ENCODE measurements around the gene NVL. TPM values are rescaled to one million over a fixed set of nuclear protein-coding genes. Genes with fewer than 3 reads are reported as not detected.
A peak's percentile ranks its signal among the peaks of the same experiment; 100 is the strongest.

NVL gene
- total RNA-seq, 4 donors from 2014 or later = 35.9 to 52.3 (median 40.5) TPM

DNA sequence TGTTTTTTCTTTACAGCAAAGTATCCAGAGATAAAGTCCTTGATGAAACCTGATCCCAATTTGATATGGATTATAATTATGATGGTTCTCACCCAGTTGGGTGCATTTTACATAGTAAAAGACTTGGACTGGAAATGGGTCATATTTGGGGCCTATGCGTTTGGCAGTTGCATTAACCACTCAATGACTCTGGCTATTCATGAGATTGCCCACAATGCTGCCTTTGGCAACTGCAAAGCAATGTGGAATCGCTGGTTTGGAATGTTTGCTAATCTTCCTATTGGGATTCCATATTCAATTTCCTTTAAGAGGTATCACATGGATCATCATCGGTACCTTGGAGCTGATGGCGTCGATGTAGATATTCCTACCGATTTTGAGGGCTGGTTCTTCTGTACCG is 140.4 kb downstream of the NVL start:
- peaks cover 0 to 4% (median 0%) of the 10 kb centered on the region in 4 donors for H3K36me3 ChIP-seq
- in situ Hi-C loops (cut with MboI; ENCODE audit: low pct_ligation_motif_present in 1 of 4, low pct_unique_long_range_greater_than_20kb in 1 of 4, low sequenced_read_pairs in 3 of 4) = no loop called here
- no peaks in the 10 kb centered on the region for H3K9me3 ChIP-seq
- H3K4me3 ChIP-seq = no peak overlapping the region
- 93 to 98% methylated on average over 7 of the region's 7 CpGs for WGBS, 2 donors (ENCODE audit: low coverage in 1 of 2)
- peaks cover 3 to 17% (median 8%) of the 10 kb centered on the region in 4 donors for H3K4me1 ChIP-seq
- H3K27me3 ChIP-seq = no peaks in the 10 kb centered on the region
- H3K27ac ChIP-seq = no peak overlapping the region
- TF ChIP-seq POLR2AphosphoS5 (IDR thresholded peaks at IDR 0.05) = no peak
- TF ChIP-seq POLR2A (IDR thresholded peaks at IDR 0.05) = no peak
- TF ChIP-seq EP300 (IDR thresholded peaks at IDR 0.05; ENCODE audit: low read depth) = no peak
- TF ChIP-seq, protein P1, sequence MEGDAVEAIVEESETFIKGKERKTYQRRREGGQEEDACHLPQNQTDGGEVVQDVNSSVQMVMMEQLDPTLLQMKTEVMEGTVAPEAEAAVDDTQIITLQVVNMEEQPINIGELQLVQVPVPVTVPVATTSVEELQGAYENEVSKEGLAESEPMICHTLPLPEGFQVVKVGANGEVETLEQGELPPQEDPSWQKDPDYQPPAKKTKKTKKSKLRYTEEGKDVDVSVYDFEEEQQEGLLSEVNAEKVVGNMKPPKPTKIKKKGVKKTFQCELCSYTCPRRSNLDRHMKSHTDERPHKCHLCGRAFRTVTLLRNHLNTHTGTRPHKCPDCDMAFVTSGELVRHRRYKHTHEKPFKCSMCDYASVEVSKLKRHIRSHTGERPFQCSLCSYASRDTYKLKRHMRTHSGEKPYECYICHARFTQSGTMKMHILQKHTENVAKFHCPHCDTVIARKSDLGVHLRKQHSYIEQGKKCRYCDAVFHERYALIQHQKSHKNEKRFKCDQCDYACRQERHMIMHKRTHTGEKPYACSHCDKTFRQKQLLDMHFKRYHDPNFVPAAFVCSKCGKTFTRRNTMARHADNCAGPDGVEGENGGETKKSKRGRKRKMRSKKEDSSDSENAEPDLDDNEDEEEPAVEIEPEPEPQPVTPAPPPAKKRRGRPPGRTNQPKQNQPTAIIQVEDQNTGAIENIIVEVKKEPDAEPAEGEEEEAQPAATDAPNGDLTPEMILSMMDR (IDR thresholded peaks at IDR 0.05) = no peak
- intact Hi-C loops (cut with DNase I; ENCODE audit: low total_unique reads) = loop anchor here (10.0 kb wide), 1 partner anchor 145 kb away; the partner anchor contains the start of gene NVL
- DNase-seq = no peak

DNA sequence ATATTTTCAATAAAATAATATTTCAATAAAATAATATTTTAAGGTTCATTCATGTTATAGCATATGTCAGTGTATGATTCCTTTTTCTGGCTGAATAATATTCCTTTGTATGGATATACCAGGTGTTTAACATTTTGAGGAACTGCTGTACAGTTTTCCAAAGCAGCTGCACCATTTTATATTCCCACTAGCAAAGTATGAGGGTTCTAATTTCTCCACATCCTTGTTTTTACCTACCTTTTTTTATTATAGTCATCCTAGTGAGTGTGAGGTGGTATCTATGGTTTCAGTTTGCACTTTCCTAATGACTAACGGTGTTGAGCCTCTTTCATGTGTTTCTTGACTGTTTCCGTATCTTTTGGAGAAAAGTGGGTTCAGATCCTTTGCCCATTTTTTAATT is 141.7 kb downstream of the NVL start:
- intact Hi-C loops (cut with DNase I; ENCODE audit: low total_unique reads) (loop anchor here (10.0 kb wide), 1 partner anchor 147 kb away; the partner anchor contains the start of gene NVL), in situ Hi-C loops (cut with MboI; ENCODE audit: low pct_ligation_motif_present in 1 of 4, low pct_unique_long_range_greater_than_20kb in 1 of 4, low sequenced_read_pairs in 3 of 4) (no loop called here)
- Histone ChIP-seq H3K27me3 (no peaks in the 10 kb centered on the region), H3K4me3 (no peak overlapping the region), H3K27ac (no peak overlapping the region), H3K36me3 (peaks cover 0 to 4% (median 0%) of the 10 kb centered on the region in 4 donors), H3K4me1 (peaks cover 6 to 26% (median 14%) of the 10 kb centered on the region in 4 donors), H3K9me3 (no peaks in the 10 kb centered on the region)
- no peak for DNase-seq
- TF ChIP-seq, protein P1 (IDR thresholded peaks at IDR 0.05) = no peak
- TF ChIP-seq POLR2A (IDR thresholded peaks at IDR 0.05) (no peak), EP300 (IDR thresholded peaks at IDR 0.05; ENCODE audit: low read depth) (no peak), POLR2AphosphoS5 (IDR thresholded peaks at IDR 0.05) (no peak)
- 90% methylated on average over 2 of the region's 2 CpGs for WGBS, 2 donors (ENCODE audit: low coverage in 1 of 2)

DNA sequence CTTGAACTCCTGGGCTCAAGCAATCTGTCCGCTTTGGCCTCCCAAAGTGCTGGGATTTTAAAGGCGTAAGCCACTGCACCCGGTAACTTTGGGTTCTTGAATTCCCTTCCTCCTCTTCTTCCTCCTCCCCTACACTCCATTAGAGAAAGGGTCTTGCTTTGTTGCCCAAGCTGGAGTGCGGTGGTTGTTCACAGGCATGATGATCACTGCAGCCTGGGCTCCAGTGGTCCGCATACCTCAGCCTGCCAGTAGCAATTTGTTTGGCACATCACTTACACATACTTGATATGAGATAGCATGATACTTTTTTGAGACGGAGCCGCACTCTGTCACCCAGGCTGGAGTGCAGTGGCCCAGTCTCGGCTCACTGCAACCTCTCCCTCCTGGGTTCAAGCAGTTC is 144.8 kb downstream of the NVL start:
- TF ChIP-seq, protein P1 (IDR thresholded peaks at IDR 0.05) = no peak
- TF ChIP-seq POLR2A (IDR thresholded peaks at IDR 0.05) (no peak), POLR2AphosphoS5 (IDR thresholded peaks at IDR 0.05) (no peak), EP300 (IDR thresholded peaks at IDR 0.05; ENCODE audit: low read depth) (no peak)
- no peak for DNase-seq
- intact Hi-C loops (cut with DNase I; ENCODE audit: low total_unique reads) (loop anchor here (10.0 kb wide), 1 partner anchor 150 kb away; the partner anchor contains the start of gene NVL), in situ Hi-C loops (cut with MboI; ENCODE audit: low pct_ligation_motif_present in 1 of 4, low pct_unique_long_range_greater_than_20kb in 1 of 4, low sequenced_read_pairs in 3 of 4) (no loop called here)
- H3K4me1 ChIP-seq = peaks cover 6 to 37% (median 18%) of the 10 kb centered on the region in 4 donors
- WGBS, 2 donors (ENCODE audit: low coverage in 1 of 2) = 81 to 88% methylated on average over 4 to 8 of the region's 8 CpGs
- peak overlapping the region in 1 of 4 donors; percentile 67 for H3K4me3 ChIP-seq
- no peaks in the 10 kb centered on the region for H3K27me3 ChIP-seq
- no peaks in the 10 kb centered on the region for H3K36me3 ChIP-seq
- H3K27ac ChIP-seq = no peak overlapping the region
- H3K9me3 ChIP-seq = no peaks in the 10 kb centered on the region

DNA sequence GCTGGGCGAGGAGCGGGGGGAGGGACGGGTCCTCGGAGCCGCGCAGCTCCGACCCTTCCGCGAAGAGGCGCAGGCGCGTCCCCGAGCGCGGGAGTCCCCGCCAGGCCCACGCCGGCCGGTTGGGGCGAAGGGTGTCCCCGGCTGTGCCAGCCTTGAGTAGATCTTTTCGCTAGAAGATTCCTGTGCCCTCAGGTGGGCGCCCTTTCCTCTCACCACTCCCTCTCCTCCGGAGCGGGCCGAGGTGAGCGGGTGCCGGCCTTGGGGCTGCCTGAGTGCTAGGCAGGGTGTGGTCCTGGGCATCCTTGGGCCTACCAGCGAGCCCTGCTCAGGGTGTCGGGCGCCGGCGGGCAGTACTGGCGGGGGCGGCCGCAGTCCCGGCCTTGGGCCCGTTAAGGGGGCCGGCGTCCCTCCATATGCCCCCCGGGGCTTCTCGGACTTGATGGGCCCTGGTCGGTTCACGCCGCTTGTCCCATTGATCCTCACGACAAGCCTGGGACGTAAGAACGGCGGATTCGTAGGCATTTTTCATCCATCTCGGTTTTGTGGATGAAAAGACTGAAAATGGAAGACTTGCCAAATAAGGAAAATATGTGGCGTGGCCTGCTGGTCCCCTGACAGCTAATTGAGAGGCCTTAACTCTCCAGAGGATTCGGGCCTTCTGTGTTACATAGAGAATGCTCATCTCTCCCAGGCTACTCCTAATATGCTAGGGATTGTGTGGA is 146.2 kb downstream of the NVL start:
- 0 to 20% methylated on average over 1 to 19 of the region's 53 CpGs for WGBS, 2 donors (ENCODE audit: low coverage in 1 of 2)
- intact Hi-C loops (cut with DNase I; ENCODE audit: low total_unique reads) = loop anchor here (10.0 kb wide), 1 partner anchor 151 kb away; the partner anchor contains the start of gene NVL
- Histone ChIP-seq H3K27ac (peak overlapping the region; percentile 89 to 98 (median 94)), H3K4me1 (peaks cover 6 to 37% (median 18%) of the 10 kb centered on the region in 4 donors), H3K27me3 (no peaks in the 10 kb centered on the region), H3K9me3 (no peaks in the 10 kb centered on the region), H3K4me3 (peak overlapping the region; percentile 67 to 86 (median 80)), H3K36me3 (no peaks in the 10 kb centered on the region)
- DNase-seq = peak; percentile 56
- in situ Hi-C loops (cut with MboI; ENCODE audit: low pct_ligation_motif_present in 1 of 4, low pct_unique_long_range_greater_than_20kb in 1 of 4, low sequenced_read_pairs in 3 of 4) = no loop called here
- TF ChIP-seq EP300 (IDR thresholded peaks at IDR 0.05; ENCODE audit: low read depth) = no peak
- TF ChIP-seq, protein P1 (IDR thresholded peaks at IDR 0.05) = peak in 1 of 5 experiments; percentile 5
